IPS DF 4.7 (cell line): ENCODE results near the gene KIAA1671.

Experiments
- DNase-seq: peaks from one replicate; pipeline ENCODE4 v3.0.0-alpha.2; 2013; ENCODE audit warnings: low spot score; ENCODE audit errors: extremely low read depth

Gene KIAA1671

GRCh38 chr22:25039255-25039654 is 86.7 kb downstream of the KIAA1671 start:
- no peak for DNase-seq

- DNase-seq, result no peak
Observed at GRCh38 chr22:25039754-25040153, 87.2 kb downstream of the KIAA1671 start.

GRCh38 chr22:25045159-25045558 is 92.6 kb downstream of the KIAA1671 start:
- DNase-seq, result no peak

- no peak for DNase-seq
Observed at GRCh38 chr22:25048071-25048470, 95.6 kb downstream of the KIAA1671 start.

- peak; percentile 11 for DNase-seq
Observed at GRCh38 chr22:25048659-25049647, 96.4 kb downstream of the KIAA1671 start.

- DNase-seq, result no peak
Observed at GRCh38 chr22:25049770-25050169, 97.3 kb downstream of the KIAA1671 start.

- no peak for DNase-seq
Observed at GRCh38 chr22:25050566-25050965, 98.0 kb downstream of the KIAA1671 start.

GRCh38 chr22:25051073-25051472 is 98.6 kb downstream of the KIAA1671 start:
- peak; percentile 16 for DNase-seq

GRCh38 chr22:25051983-25052710 is 99.6 kb downstream of the KIAA1671 start:
- DNase-seq, result no peak

GRCh38 chr22:25053153-25053805 is 100.8 kb downstream of the KIAA1671 start:
- no peak for DNase-seq

- DNase-seq, result no peak
Observed at GRCh38 chr22:25054943-25055511, 102.5 kb downstream of the KIAA1671 start.

- DNase-seq, result peak; percentile 14
Observed at GRCh38 chr22:25057013-25057881, 104.7 kb downstream of the KIAA1671 start.

- no peak for DNase-seq
Observed at GRCh38 chr22:25059438-25059837, 106.9 kb downstream of the KIAA1671 start.

- no peak for DNase-seq
Observed at GRCh38 chr22:25060522-25061071, 108.1 kb downstream of the KIAA1671 start.

- no peak for DNase-seq
Observed at GRCh38 chr22:25061134-25061533, 108.6 kb downstream of the KIAA1671 start.

GRCh38 chr22:25061605-25062376 is 109.3 kb downstream of the KIAA1671 start:
- no peak for DNase-seq

GRCh38 chr22:25062386-25063085 is 110.0 kb downstream of the KIAA1671 start:
- no peak for DNase-seq

GRCh38 chr22:25064894-25065560 is 112.5 kb downstream of the KIAA1671 start:
- DNase-seq, result no peak
